DOHH2 (cell line): ENCODE data around the gene GPR3.

ENCODE experiments used
- H3F3A ChIP-seq: fragments of 200-600 bp; sonication (generic), shearing (Covaris generic); 2 replicates; pipeline ENCODE4 v1.6.0; 2016; ENCODE audit warnings: antibody characterized with exemption, mild to moderate bottlenecking; ENCODE audit not compliant: control insufficient read depth, insufficient read depth
- H3K27ac ChIP-seq: fragments of 200-600 bp; sonication (generic); 2 replicates; pipeline ENCODE4 v1.5.1; 2014; ENCODE audit warnings: low read depth, mild to moderate bottlenecking, low read length, moderate library complexity
- H3K27me3 ChIP-seq: fragments of 200-600 bp; sonication (generic); 2 replicates; pipeline ENCODE4 v1.6.1; 2014; ENCODE audit warnings: mild to moderate bottlenecking, low read length, mixed read lengths; ENCODE audit not compliant: control insufficient read depth
- H3K36me3 ChIP-seq: fragments of 200-600 bp; sonication (generic); 2 replicates; pipeline ENCODE4 v1.6.1; 2014; ENCODE audit warnings: mild to moderate bottlenecking, low read length, moderate library complexity, mixed read lengths; ENCODE audit not compliant: control insufficient read depth
- H3K4me1 ChIP-seq: fragments of 200-600 bp; sonication (generic); 2 replicates; pipeline ENCODE4 v1.6.1; 2014; ENCODE audit warnings: mild to moderate bottlenecking, low read length, mixed read lengths; ENCODE audit not compliant: control insufficient read depth
- H3K4me2 ChIP-seq: fragments of 200-600 bp; sonication (generic); 2 replicates; pipeline ENCODE4 v1.6.0; 2014; ENCODE audit warnings: mild to moderate bottlenecking, low read length, moderate library complexity
- H3K4me3 ChIP-seq: fragments of 200-600 bp; sonication (generic); 2 replicates; pipeline ENCODE4 v1.5.1; 2014; ENCODE audit warnings: mild to moderate bottlenecking, low read length, mixed read lengths
- H3K79me2 ChIP-seq: fragments of 200-600 bp; sonication (generic); 2 replicates; pipeline ENCODE4 v1.6.1; 2014; ENCODE audit warnings: mild to moderate bottlenecking, low read length, mixed read lengths; ENCODE audit not compliant: control insufficient read depth
- H3K9me2 ChIP-seq: fragments of 200-600 bp; sonication (generic); replicated peaks from 2 replicates; pipeline ENCODE4 v1.6.1; 2014; ENCODE audit warnings: mild to moderate bottlenecking, low read length, mixed read lengths; ENCODE audit not compliant: control insufficient read depth
- H3K9me3 ChIP-seq: fragments of 200-600 bp; sonication (generic); 2 replicates; pipeline ENCODE4 v1.6.1; 2014; ENCODE audit warnings: antibody characterized with exemption, low read length, mixed read lengths; ENCODE audit not compliant: control insufficient read depth, insufficient read depth
- H4K20me1 ChIP-seq: fragments of 200-600 bp; sonication (generic); 2 replicates; pipeline ENCODE4 v1.6.0; 2014; ENCODE audit warnings: low read depth, mild to moderate bottlenecking, antibody characterized with exemption, low read length, moderate library complexity; ENCODE audit not compliant: control insufficient read depth, insufficient read depth
- EZH2phosphoT487 ChIP-seq: fragments of 200-600 bp; sonication (generic); IDR thresholded peaks from 2 replicates; pipeline ENCODE4 v1.6.1; 2017; ENCODE audit warnings: borderline replicate concordance, mild to moderate bottlenecking, antibody characterized with exemption, low read length, moderate library complexity, mixed read lengths
- TF ChIP-seq, protein P1 (sequence below): fragments of 200-600 bp; sonication (generic); IDR thresholded peaks from one replicate; pipeline ENCODE4 v1.5.1; 2014; ENCODE audit warnings: antibody characterized with exemption, mild to moderate bottlenecking, low read depth, low read length; ENCODE audit not compliant: poor library complexity, severe bottlenecking

Gene GPR3

DNA sequence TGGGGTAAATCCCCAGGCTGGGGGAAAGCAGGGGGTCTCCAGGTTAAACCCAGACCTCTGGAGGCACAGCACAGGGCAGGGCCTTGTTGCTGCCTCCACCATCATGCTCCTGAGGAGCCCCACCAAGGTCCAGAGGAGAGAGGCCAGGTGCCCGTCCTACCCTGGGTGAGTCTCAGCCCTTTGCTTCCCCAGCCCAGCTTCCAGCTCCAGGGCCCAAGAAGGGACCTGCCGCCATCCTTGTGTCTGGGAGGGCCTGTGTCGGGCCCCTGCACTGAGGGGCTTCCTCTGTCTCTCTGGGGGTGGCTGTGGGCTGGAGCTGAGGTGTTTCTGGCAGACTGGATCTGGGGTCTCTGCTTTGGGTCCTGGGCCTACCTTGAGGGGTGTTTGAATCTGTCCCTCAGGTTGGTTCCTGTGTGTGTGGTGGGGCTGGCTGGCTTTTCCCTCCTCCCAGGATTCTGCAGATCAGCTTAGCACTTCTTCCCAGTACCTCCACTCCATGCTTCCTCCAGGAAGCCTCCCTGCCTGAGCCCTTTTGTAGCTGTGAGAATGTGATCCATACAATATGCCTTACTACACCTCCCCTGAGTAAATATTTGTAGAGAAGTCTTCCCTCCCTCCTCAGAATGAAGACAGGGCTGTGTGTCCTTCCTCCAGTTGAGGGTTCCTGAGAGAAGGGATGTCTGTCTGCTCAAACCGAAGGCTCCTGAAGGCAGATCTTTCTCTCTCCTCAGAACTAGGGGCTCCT, 6.2 kb downstream of the GPR3 start:
- TF ChIP-seq, protein P1, sequence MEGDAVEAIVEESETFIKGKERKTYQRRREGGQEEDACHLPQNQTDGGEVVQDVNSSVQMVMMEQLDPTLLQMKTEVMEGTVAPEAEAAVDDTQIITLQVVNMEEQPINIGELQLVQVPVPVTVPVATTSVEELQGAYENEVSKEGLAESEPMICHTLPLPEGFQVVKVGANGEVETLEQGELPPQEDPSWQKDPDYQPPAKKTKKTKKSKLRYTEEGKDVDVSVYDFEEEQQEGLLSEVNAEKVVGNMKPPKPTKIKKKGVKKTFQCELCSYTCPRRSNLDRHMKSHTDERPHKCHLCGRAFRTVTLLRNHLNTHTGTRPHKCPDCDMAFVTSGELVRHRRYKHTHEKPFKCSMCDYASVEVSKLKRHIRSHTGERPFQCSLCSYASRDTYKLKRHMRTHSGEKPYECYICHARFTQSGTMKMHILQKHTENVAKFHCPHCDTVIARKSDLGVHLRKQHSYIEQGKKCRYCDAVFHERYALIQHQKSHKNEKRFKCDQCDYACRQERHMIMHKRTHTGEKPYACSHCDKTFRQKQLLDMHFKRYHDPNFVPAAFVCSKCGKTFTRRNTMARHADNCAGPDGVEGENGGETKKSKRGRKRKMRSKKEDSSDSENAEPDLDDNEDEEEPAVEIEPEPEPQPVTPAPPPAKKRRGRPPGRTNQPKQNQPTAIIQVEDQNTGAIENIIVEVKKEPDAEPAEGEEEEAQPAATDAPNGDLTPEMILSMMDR: no peak
- no peak for TF ChIP-seq EZH2phosphoT487
- no peak overlapping the region for H3K4me3 ChIP-seq
- H3K27ac ChIP-seq: no peak overlapping the region
- no peaks in the 10 kb centered on the region for H3K9me2 ChIP-seq
- no peaks in the 10 kb centered on the region for H3K79me2 ChIP-seq
- H3K4me1 ChIP-seq: peaks cover 12% of the 10 kb centered on the region
- no peaks in the 10 kb centered on the region for H3K9me3 ChIP-seq
- H3F3A ChIP-seq: 0 out of 2 replicates have a peak, but pooled peaks cover 4% of the 10 kb centered on the region
- H3K27me3 ChIP-seq: no peaks in the 10 kb centered on the region
- no peaks in the 10 kb centered on the region for H4K20me1 ChIP-seq
- no peak overlapping the region for H3K4me2 ChIP-seq
- no peaks in the 10 kb centered on the region for H3K36me3 ChIP-seq

DNA sequence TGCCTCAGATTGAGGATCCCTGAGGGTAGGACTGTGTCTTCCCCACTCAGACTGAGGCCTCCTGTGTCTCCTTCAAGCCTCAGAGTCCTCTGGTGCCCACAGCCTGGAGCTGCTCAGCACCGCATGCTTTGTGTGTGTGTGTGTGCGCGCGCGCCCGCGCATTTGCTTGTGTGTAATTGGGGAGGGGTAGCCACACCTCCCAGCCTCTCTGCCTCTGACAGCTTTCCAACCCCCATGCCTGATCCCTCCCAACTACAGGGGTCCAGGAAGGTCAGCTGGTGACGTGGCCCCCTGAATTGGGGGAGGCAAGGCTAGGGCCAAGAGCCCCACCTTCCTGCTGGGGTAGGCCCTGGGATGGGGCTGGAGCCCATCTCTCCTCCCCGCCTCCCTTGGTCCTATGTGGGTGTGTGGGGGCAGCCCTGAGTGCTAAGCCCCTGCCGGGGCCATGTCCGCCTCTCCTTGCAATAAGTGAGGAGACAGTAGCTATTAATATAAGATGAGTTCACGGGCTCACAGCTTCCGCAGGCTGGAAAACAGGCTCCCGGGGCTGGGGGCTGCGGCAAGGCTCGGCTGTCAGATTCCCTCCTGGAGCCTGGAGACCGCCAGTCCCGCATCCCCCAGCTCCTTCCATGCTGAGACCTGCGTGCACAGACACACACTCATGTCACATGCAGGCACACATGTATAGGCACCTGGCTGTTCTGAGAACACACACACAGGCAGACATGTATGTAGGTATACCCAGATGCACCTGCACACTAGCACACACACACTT, 7.0 kb downstream of the GPR3 start:
- H3K9me3 ChIP-seq: no peaks in the 10 kb centered on the region
- 0 out of 2 replicates have a peak, but pooled peaks cover 4% of the 10 kb centered on the region for H3F3A ChIP-seq
- no peaks in the 10 kb centered on the region for H3K27me3 ChIP-seq
- TF ChIP-seq, protein P1: no peak
- TF ChIP-seq EZH2phosphoT487: no peak
- no peak overlapping the region for H3K4me3 ChIP-seq
- peaks cover 21% of the 10 kb centered on the region for H3K4me1 ChIP-seq
- H3K27ac ChIP-seq: no peak overlapping the region
- H3K4me2 ChIP-seq: no peak overlapping the region
- no peaks in the 10 kb centered on the region for H3K36me3 ChIP-seq
- no peaks in the 10 kb centered on the region for H3K9me2 ChIP-seq
- no peaks in the 10 kb centered on the region for H4K20me1 ChIP-seq
- no peaks in the 10 kb centered on the region for H3K79me2 ChIP-seq

DNA sequence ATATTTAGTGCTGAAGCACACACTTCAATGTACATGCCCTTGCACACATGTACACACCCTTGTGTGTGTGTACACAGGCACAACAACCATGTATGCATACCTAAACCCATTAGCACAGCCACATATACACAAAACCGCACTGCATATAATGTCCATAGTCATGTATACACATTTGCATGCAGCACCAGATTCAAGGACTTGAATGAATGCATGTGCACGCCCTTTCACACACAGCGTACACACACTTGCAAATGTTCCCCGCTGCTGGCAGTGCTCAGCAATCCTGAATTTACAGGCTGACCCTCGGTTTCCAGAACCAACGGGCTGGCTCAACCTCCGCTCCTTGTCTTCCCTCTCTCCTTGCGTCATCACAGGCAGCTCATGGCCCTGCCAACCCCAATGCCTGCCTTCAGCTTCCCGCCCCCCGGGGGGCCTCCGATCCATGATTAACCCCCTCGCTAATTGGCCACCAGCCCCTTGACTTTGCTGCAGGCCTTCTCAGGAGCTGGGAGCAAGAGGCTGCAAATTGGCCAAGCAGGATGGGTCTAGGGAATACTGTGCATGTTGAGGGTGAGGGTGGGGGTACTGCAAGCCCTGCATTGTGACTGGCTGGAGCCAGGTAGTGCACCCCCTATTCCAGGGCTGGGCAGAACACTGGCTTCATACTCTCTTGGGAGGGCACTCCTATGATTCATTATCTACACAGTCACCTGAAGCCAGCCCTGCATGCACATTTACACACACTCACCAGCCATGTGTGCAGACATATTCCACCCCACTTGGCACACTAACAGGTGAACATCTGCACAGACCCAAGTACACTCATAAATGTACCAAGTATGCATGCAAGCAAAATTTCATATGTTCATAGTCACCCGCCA, 7.9 kb downstream of the GPR3 start:
- Histone ChIP-seq H3F3A (0 out of 2 replicates have a peak, but pooled peaks cover 4% of the 10 kb centered on the region), H3K4me1 (peaks cover 22% of the 10 kb centered on the region), H3K4me3 (no peak overlapping the region), H3K79me2 (no peaks in the 10 kb centered on the region), H4K20me1 (no peaks in the 10 kb centered on the region), H3K9me3 (no peaks in the 10 kb centered on the region), H3K9me2 (no peaks in the 10 kb centered on the region), H3K27ac (no peak overlapping the region), H3K27me3 (no peaks in the 10 kb centered on the region), H3K4me2 (no peak overlapping the region), H3K36me3 (no peaks in the 10 kb centered on the region)
- TF ChIP-seq, protein P1: no peak
- TF ChIP-seq EZH2phosphoT487: no peak
